GM12874 (cell line): Measurements from ENCODE around the gene CD164.

Experiments used
- TF ChIP-seq, protein P1 (sequence below): IDR thresholded peaks from 2 replicates; pipeline ENCODE4 v1.5.1; 2011; ENCODE audit warnings: low read depth, mild to moderate bottlenecking, control low read depth, low read length, moderate library complexity; ENCODE audit not compliant: insufficient read depth

CD164 gene

GRCh38 chr6:109328629-109329028 lies 53.6 kb downstream of the CD164 start:
- TF ChIP-seq, protein P1, sequence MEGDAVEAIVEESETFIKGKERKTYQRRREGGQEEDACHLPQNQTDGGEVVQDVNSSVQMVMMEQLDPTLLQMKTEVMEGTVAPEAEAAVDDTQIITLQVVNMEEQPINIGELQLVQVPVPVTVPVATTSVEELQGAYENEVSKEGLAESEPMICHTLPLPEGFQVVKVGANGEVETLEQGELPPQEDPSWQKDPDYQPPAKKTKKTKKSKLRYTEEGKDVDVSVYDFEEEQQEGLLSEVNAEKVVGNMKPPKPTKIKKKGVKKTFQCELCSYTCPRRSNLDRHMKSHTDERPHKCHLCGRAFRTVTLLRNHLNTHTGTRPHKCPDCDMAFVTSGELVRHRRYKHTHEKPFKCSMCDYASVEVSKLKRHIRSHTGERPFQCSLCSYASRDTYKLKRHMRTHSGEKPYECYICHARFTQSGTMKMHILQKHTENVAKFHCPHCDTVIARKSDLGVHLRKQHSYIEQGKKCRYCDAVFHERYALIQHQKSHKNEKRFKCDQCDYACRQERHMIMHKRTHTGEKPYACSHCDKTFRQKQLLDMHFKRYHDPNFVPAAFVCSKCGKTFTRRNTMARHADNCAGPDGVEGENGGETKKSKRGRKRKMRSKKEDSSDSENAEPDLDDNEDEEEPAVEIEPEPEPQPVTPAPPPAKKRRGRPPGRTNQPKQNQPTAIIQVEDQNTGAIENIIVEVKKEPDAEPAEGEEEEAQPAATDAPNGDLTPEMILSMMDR: no peak

DNA sequence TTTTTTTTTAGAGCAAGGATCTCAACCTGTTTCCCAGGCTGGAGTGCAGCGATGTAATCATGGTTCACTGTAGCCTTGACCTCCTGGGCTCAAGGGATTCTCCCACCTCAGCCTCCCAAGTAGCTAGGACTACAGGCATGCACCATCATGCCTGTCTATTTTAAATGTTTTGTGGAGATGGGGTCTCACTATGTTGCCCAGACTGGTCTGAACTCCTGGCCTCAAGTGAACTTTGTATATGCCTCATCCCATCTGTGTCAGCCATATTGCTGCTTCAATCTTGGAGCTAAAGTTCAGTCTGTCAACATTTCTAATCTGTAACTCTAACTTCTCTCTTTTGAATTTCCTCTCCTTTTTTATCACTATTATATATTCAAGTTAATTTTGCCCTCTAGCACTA lies 54.3 kb downstream of the CD164 start:
- TF ChIP-seq, protein P1: no peak

DNA sequence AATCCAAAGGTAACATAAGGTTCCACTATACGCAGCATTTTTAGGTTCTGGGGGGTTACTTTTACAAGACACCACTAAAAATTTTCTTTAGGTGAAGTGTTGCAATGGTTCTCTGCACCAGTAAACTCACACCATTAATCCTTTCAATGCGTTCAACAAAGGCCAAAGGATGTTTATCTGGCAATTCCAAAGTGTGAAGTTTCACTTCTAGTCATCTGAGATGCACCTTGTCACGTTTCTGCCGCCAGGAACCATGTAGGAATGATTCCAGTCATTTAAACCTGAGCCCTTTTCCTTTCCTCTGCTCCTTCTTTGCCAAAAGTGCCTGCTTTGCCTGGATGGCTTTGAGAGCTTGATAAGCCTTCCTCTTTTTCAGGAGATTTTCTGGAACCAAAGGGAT lies 54.8 kb downstream of the CD164 start:
- TF ChIP-seq, protein P1: no peak

GRCh38 chr6:109326351-109326750 lies 55.9 kb downstream of the CD164 start:
- TF ChIP-seq, protein P1: no peak

DNA sequence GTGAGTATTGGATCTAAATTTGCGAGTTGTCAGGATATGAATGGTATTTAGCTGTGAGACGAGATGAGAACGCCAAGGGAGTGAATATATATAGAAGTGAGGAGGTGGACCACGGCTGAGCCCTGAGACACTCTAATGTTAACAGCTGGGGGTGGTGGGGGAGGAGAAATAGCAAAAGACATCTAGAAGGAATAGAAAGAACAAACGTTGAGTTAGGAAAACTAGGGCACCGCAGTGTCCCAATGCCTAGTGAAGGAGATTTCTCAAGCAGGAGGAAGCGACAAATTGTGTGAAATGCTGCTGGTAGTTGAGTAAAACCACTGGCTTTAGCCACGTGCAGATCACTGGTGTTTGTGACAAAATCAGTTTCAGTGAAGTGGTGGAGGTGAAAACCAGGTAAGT lies 56.9 kb downstream of the CD164 start:
- TF ChIP-seq, protein P1: no peak

DNA sequence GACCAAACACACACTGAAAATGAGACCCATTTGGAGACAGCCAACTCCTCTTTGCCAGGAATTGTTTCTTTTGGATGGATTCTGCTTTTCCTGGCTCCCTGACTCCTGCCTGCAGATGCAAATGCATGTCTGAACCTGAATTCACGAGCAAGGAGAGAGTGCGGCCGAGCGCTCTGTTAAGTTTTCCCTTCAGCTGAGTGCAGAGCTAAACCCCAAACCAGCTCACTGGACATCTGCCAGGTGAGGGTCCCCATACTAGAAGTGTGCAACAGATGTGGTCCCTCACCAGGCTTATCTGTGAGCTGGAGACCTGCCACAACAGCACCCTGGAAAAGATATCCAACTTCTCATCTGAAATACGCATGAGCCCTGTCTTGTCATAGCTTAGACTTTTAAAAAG lies 59.0 kb downstream of the CD164 start:
- TF ChIP-seq, protein P1: no peak

DNA sequence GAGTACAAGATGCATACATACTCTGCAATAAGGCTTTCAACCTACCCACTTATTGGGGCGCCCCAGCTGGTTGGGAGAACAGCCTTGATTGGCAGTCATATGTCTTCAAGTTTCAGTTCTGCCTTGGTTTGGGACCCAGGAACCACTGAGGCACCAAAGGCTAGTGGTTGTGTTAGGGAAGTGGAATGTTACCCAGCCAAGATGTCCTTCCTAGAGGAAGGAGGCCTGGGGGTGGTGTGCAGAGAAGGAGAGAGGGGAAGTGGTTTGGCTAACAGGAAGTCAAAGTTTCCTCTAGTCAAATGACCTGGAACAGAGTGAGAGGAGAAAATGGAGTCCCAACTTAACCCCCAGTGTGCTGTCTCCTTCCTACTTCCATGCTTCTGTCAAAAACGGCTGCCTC lies 59.4 kb downstream of the CD164 start:
- TF ChIP-seq, protein P1: no peak

DNA sequence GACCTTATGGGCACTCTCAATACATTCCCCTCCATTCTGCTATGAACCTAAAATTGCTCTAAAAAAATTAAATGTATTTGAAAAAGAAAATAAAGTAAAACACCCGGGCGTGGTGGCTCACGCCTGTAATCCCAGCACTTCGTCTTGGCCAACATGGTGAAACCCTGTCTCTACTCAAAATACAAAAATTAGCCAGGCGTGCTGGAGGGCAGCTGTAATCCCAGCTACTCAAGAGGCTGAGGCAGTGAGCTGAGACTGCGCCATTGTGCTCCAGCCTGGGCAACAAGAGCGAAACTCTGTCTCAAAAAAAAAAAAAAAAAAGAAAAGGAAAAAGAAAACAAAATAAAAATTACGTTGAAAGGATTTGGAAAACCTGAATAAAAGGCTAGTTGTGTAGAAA lies 60.5 kb downstream of the CD164 start:
- TF ChIP-seq, protein P1: no peak
